Loucy (cell line): Measurements from ENCODE around the gene KRT17.
"Not testable (repeated sequence)": the region's sequence is repeated elsewhere in the genome, so short reads cannot be mapped to it uniquely, and the experiment has no call there.

Experiments used
- CTCF ChIP-seq: fragments of 200-600 bp; sonication (generic); conservative IDR thresholded peaks from 2 replicates; pipeline ENCODE4 v1.5.1; 2014; ENCODE audit warnings: mild to moderate bottlenecking, antibody characterized with exemption, low read length
- EZH2phosphoT487 ChIP-seq: fragments of 200-600 bp; IDR thresholded peaks from 2 replicates; pipeline ENCODE4 v1.6.1; 2018; ENCODE audit warnings: antibody characterized with exemption, mild to moderate bottlenecking, moderate library complexity, borderline replicate concordance

- not testable (repeated sequence) for TF ChIP-seq CTCF, EZH2phosphoT487
Measured at GRCh38 chr17:41619927-41620582, 4.3 kb downstream of the KRT17 start.
